GM23338 (cell line): ENCODE measurements around the gene TMEM147.

ENCODE experiments used
- EZH2 ChIP-seq: fragments of 200-600 bp; sonication (generic); IDR thresholded peaks from one replicate; pipeline ENCODE4 v1.8.0; 2017; ENCODE audit warnings: antibody characterized with exemption, mild to moderate bottlenecking, low read depth; ENCODE audit not compliant: unreplicated experiment
- TF ChIP-seq, protein P1 (sequence below), 2 experiments: fragments of 200-600 bp in 1 of 2; sonication (generic) in 1 of 2; conservative IDR thresholded peaks; 2 replicates each; pipeline versions ENCODE4 v1.5.1 to v1.6.1; 2016 to 2017; ENCODE audit warnings: antibody characterized with exemption in 2 of 2, low read depth in 2 of 2, mild to moderate bottlenecking in 2 of 2, moderate library complexity in 1 of 2

DNA sequence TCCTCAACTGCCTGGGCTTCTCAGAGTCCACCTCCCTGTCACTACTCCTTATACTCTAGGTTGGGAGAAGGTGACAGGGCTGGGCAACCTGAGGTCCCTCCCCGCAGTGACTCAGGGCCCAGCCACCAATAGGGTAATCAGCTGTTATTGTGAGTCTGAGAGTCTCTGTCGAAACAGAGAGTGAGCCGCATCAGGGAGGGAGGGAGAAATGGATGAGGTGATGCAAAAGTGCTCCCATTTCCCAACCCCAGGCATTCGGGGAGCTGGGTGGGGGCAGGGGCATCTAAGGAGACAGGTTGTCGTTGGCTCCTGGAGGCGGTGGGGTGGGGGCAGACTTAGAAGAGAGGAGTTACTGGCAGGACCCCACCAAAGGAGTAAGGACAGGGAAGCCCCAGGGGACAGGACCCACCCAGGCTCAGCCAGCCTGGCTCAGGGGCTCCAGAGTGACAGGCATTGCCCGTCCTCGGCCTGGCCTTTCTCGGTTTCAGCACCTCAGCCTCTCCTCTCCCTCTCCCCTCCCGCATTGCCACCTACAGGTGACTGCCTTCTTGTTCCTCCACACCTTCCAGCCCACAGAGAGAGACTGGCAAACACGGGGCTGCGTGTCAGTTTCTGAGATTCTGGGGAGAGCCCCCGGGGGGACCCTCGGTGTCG lies 31.7 kb upstream of the TMEM147 start, which contains the start of gene DMKN:
- TF ChIP-seq, protein P1, sequence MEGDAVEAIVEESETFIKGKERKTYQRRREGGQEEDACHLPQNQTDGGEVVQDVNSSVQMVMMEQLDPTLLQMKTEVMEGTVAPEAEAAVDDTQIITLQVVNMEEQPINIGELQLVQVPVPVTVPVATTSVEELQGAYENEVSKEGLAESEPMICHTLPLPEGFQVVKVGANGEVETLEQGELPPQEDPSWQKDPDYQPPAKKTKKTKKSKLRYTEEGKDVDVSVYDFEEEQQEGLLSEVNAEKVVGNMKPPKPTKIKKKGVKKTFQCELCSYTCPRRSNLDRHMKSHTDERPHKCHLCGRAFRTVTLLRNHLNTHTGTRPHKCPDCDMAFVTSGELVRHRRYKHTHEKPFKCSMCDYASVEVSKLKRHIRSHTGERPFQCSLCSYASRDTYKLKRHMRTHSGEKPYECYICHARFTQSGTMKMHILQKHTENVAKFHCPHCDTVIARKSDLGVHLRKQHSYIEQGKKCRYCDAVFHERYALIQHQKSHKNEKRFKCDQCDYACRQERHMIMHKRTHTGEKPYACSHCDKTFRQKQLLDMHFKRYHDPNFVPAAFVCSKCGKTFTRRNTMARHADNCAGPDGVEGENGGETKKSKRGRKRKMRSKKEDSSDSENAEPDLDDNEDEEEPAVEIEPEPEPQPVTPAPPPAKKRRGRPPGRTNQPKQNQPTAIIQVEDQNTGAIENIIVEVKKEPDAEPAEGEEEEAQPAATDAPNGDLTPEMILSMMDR (conservative IDR thresholded peaks at IDR 0.05; ENCODE audit: low read depth in 2 of 2) = peak; percentile 30 to 36; a peak in 3 of 4 replicates
- no peak for TF ChIP-seq EZH2
